Neural progenitor cell (in vitro differentiated cells): ENCODE results near the gene RTN4RL2.

Experiments used
- EZH2 ChIP-seq: fragments of 200-600 bp; sonication (generic); IDR thresholded peaks from 2 replicates; pipeline ENCODE4 v1.6.1; 2017; ENCODE audit warnings: antibody characterized with exemption, mild to moderate bottlenecking, moderate library complexity
- EZH2phosphoT487 ChIP-seq: fragments of 200-600 bp; sonication (generic); IDR thresholded peaks from 2 replicates; pipeline ENCODE4 v1.6.1; 2017; ENCODE audit warnings: antibody characterized with exemption
- TF ChIP-seq, protein P1 (sequence below): fragments of 200-600 bp; sonication (generic); IDR thresholded peaks from 2 replicates; pipeline ENCODE4 v1.5.1; 2017; ENCODE audit warnings: antibody characterized with exemption, mild to moderate bottlenecking

DNA sequence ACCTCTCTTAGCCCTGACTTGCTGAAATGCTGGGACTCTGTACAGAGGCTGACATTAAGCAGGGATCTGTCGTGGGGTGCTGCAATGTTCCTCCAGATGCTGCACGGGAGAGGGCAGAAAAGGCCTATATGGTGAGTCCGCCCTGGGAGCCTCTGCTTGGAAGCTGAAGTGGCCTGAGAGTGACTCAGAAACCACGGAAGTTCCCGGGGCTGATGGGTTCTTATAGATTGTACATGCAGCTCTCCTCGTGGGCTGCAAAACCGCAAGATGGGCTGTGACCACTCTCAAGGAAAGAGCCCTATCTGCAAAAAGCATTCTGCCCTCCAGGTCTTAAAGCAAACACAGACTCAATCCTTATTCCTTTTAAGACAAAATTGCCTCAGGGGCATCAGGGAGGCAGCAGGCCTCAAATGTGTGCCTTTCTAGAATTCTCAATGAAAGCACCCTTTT lies 27.6 kb upstream of the RTN4RL2 start:
- TF ChIP-seq, protein P1, sequence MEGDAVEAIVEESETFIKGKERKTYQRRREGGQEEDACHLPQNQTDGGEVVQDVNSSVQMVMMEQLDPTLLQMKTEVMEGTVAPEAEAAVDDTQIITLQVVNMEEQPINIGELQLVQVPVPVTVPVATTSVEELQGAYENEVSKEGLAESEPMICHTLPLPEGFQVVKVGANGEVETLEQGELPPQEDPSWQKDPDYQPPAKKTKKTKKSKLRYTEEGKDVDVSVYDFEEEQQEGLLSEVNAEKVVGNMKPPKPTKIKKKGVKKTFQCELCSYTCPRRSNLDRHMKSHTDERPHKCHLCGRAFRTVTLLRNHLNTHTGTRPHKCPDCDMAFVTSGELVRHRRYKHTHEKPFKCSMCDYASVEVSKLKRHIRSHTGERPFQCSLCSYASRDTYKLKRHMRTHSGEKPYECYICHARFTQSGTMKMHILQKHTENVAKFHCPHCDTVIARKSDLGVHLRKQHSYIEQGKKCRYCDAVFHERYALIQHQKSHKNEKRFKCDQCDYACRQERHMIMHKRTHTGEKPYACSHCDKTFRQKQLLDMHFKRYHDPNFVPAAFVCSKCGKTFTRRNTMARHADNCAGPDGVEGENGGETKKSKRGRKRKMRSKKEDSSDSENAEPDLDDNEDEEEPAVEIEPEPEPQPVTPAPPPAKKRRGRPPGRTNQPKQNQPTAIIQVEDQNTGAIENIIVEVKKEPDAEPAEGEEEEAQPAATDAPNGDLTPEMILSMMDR: no peak
- no peak for TF ChIP-seq EZH2
- no peak for TF ChIP-seq EZH2phosphoT487
